Suppressor macrophage treated with lipopolysaccharide for 1 hour (primary cell): ENCODE data around the gene SDK2.

Source experiments
- DNase-seq, 3 donors: peaks; one replicate each; pipeline ENCODE4 v3.0.0-alpha.2; 2020 to 2022

The SDK2 gene

GRCh38 chr17:73436954-73437353 lies 207.3 kb downstream of the SDK2 start:
- DNase-seq = no peak

- no peak for DNase-seq
These were observed 208.8 kb downstream of the SDK2 start for GRCh38 chr17:73435412-73435811.

- DNase-seq = no peak
These were observed 210.1 kb downstream of the SDK2 start for GRCh38 chr17:73434154-73434553.

- DNase-seq = no peak
These were observed 210.7 kb downstream of the SDK2 start for GRCh38 chr17:73433501-73433900.

GRCh38 chr17:73432624-73433190 lies 211.5 kb downstream of the SDK2 start:
- no peak for DNase-seq

- no peak for DNase-seq
These were observed 212.6 kb downstream of the SDK2 start for GRCh38 chr17:73431401-73432205.

- DNase-seq = peak; percentile 79 to 90 (median 82)
These were observed 213.4 kb downstream of the SDK2 start for GRCh38 chr17:73430848-73431247.

- peak in 1 of 3 donors; percentile 6 for DNase-seq
These were observed 214.0 kb downstream of the SDK2 start for GRCh38 chr17:73430165-73430680.

GRCh38 chr17:73429440-73430164 lies 214.6 kb downstream of the SDK2 start:
- peak; percentile 90 to 95 (median 95) for DNase-seq

GRCh38 chr17:73427198-73427597 lies 217.0 kb downstream of the SDK2 start:
- no peak for DNase-seq

GRCh38 chr17:73424571-73424970 lies 219.7 kb downstream of the SDK2 start:
- DNase-seq = no peak

GRCh38 chr17:73423806-73424205 lies 220.4 kb downstream of the SDK2 start:
- no peak for DNase-seq

- no peak for DNase-seq
These were observed 221.0 kb downstream of the SDK2 start for GRCh38 chr17:73423159-73423715.

- no peak for DNase-seq
These were observed 222.1 kb downstream of the SDK2 start for GRCh38 chr17:73422121-73422520.

GRCh38 chr17:73420897-73421296 lies 223.3 kb downstream of the SDK2 start:
- peak in 2 of 3 donors; percentile 10 to 14 for DNase-seq

GRCh38 chr17:73419881-73420280 lies 224.4 kb downstream of the SDK2 start:
- peak; percentile 49 to 74 (median 50) for DNase-seq

GRCh38 chr17:73419051-73419450 lies 225.2 kb downstream of the SDK2 start:
- no peak for DNase-seq

- no peak for DNase-seq
These were observed 228.5 kb downstream of the SDK2 start for GRCh38 chr17:73415782-73416181.

- DNase-seq = no peak
These were observed 229.9 kb downstream of the SDK2 start for GRCh38 chr17:73414171-73414955.

- DNase-seq = no peak
These were observed 231.3 kb downstream of the SDK2 start for GRCh38 chr17:73412914-73413313.

- no peak for DNase-seq
These were observed 232.9 kb downstream of the SDK2 start for GRCh38 chr17:73411313-73411747.

- no peak for DNase-seq
These were observed 233.5 kb downstream of the SDK2 start for GRCh38 chr17:73410586-73411312.
